ENCODE results near the gene RBPJL. TPM values are rescaled to one million over a fixed set of nuclear protein-coding genes. Genes with fewer than 3 reads are reported as not detected.

RBPJL gene
- total and polyA plus RNA-seq, 2 of the 8 experiments (the other 6 are each of a cell fraction or from before 2014, with no cell fraction given): 0.67 to 1.3 TPM

DNA sequence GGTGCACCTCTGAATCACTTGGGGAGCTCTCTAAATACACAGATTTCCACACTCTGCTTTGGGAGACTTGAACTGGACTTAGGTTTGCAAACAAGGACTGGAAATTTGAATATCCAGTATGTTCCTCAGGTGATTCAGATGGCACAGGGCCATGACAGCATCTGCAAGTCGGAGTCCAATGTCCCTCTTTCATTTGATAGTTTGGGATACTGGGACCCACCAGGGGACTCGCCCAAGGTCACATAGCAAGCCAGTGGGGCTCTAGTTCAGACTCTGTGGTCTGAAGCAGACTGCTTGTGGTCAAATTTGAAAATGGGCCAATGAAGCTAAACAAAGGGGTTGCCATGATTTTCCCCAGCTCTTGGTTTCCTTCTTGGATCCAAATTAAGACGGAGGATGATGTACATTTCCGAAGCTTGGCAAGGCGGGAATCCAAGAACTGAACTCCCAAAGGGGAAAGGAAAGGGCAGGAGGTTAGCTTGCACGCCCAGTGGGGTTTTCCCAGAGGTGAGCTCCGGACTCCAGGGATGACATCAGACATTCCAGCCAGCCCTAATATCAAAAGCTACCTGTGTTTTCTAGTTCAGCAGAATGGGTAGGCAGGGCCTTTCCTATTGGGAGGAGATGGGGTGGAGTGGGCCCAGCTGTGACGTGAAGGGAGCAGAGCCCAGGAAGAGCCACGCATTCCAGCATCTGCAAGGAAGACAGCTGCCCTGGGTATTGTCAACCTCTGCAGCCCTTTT lies 52.9 kb downstream of the RBPJL start:
- WGBS, 2 experiments (ENCODE audit: extremely low coverage in 1 of 2, insufficient coverage in 1 of 2, insufficient read length in 1 of 2, insufficient replicate concordance in 2 of 2, low coverage in 1 of 2, low lambda C conversion rate in 2 of 2, missing lambda C conversion rate in 1 of 2): 83% methylated on average over 9 of the region's 9 CpGs; no CpG with 5 or more reads in 1 of the 2 experiments
- Histone ChIP-seq H3K23ac (ENCODE audit: insufficient read length) (no peak overlapping the region), H3K9ac (replicated peaks in 1 of 4; ENCODE audit: extremely low read depth in 1 of 4, low read depth in 3 of 4, low read length in 3 of 4) (no peak overlapping the region; a peak in 1 of 7 replicates), H2BK12ac (ENCODE audit: low read depth, low read length) (no peak overlapping the region), H3K4me3 (ENCODE audit: extremely low read depth in 1 of 4, insufficient read depth in 2 of 4, low read depth in 3 of 4, low read length in 4 of 4) (no peak overlapping the region), H3K23me2 (ENCODE audit: low read depth, low read length) (peaks cover 7% of the 10 kb centered on the region), H3K14ac (ENCODE audit: insufficient read length) (no peak overlapping the region), H3K79me2 (ENCODE audit: control insufficient read depth in 1 of 2, insufficient read depth in 2 of 2, low read length in 2 of 2) (peaks cover 0 to 6% of the 10 kb centered on the region in 2 experiments; a peak in 1 of 4 replicates), H2AFZ (ENCODE audit: low read length) (no peak overlapping the region), H3K4me1 (replicated peaks in 1 of 4; ENCODE audit: control insufficient read depth in 3 of 4, insufficient read depth in 4 of 4, low read length in 3 of 4) (peaks cover 3 to 12% (median 8%) of the 10 kb centered on the region in 4 experiments; a peak in 6 of 7 replicates), H2AK5ac (ENCODE audit: low read depth, low read length) (no peak overlapping the region), H3K36me3 (ENCODE audit: control insufficient read depth in 2 of 4, insufficient read depth in 4 of 4, low read length in 3 of 4) (no peaks in the 10 kb centered on the region), H3K9me3 (ENCODE audit: insufficient read depth in 2 of 2, low read depth in 1 of 2, low read length in 1 of 2) (no peaks in the 10 kb centered on the region), H3K27me3 (replicated peaks in 1 of 4; ENCODE audit: control insufficient read depth in 3 of 4, extremely low read depth in 1 of 4, insufficient read depth in 3 of 4, low read length in 3 of 4) (no peaks in the 10 kb centered on the region), H3K79me1 (ENCODE audit: low read depth, low read length) (peaks cover 4% of the 10 kb centered on the region; the same call in 1 of the 2 replicates), H3K4me2 (ENCODE audit: insufficient read depth in 1 of 2, low read depth in 2 of 2, low read length in 2 of 2) (no peak overlapping the region), H2BK15ac (ENCODE audit: low read length) (no peak overlapping the region), H4K20me1 (replicated peaks in 1 of 2; ENCODE audit: control insufficient read depth in 1 of 2, insufficient read depth in 2 of 2, low read length in 2 of 2) (peaks cover 0 to 2% of the 10 kb centered on the region in 2 experiments), H3K18ac (ENCODE audit: extremely low read depth, low read length) (no peak overlapping the region), H4K91ac (replicated peaks; ENCODE audit: insufficient read length, low read length) (no peak overlapping the region), H4K8ac (ENCODE audit: extremely low read depth, insufficient read depth, low read length) (peak overlapping the region; percentile 38; the same call in 1 of the 2 replicates), H4K5ac (ENCODE audit: insufficient read length, low read depth, low read length) (no peak overlapping the region), H2BK120ac (replicated peaks; ENCODE audit: low read depth, low read length) (no peak overlapping the region), H3K4ac (replicated peaks; ENCODE audit: insufficient read length, low read depth, low read length) (no peak overlapping the region), H2BK20ac (ENCODE audit: low read length) (no peak overlapping the region; the same call in 1 of the 2 replicates), H2BK5ac (ENCODE audit: low read depth, low read length) (no peak overlapping the region), H3K56ac (replicated peaks; ENCODE audit: insufficient read length, low read depth, low read length) (no peak overlapping the region), H3K27ac (ENCODE audit: low read depth, low read length) (no peak overlapping the region)
- ChIA-PET POLR2A (ENCODE audit: partially characterized antibody) (interaction anchor here (0.5 to 13.2 kb wide), 9 partner anchors 13 to 821 kb away, joined by 3 to 113 read pairs (median 5); partner anchors contain the start of gene SDC4), CTCF (ENCODE audit: partially characterized antibody) (interaction anchor here (0.6 to 6.8 kb wide), 17 partner anchors 8 to 425 kb away, joined by 3 to 85 read pairs (median 4); partner anchors contain the start of genes MATN4, SDC4, TP53TG5 and WFDC10A)
- DNase-seq (ENCODE audit: low read depth in 1 of 2, low spot score in 2 of 2) (no peak), FAIRE-seq (no peak)
- TF ChIP-seq TEAD4 (IDR thresholded peaks at IDR 0.05; ENCODE audit: low read depth, low read length): 0 out of 2 replicates have a peak, but pooled peaks have one; percentile 30
- no peak for TF ChIP-seq CHD1 (IDR thresholded peaks at IDR 0.05; ENCODE audit: low read depth, low read length)
